CD4-positive, alpha-beta memory T cell (primary cell): Measurements from ENCODE around the gene CNGB1. TPM values are rescaled to one million over a fixed set of nuclear protein-coding genes. Genes with fewer than 3 reads are reported as not detected.
"Not testable (repeated sequence)": the region's sequence is repeated elsewhere in the genome, so short reads cannot be mapped to it uniquely, and the experiment has no call there.

Source experiments
- CTCF ChIA-PET: fragments of 350-600 bp; sonication (Branson Sonifier 250); formaldehyde crosslinking; loops from one replicate; lab custom pipeline; 2021; ENCODE audit warnings: inconsistent platforms; ENCODE audit not compliant: partially characterized antibody; lab: Charles Lee
- POLR2A ChIA-PET: fragments of 350-600 bp; sonication (Branson Sonifier 250); formaldehyde crosslinking; loops from one replicate; lab custom pipeline; 2021; ENCODE audit not compliant: partially characterized antibody; lab: Charles Lee
- DNase-seq, 5 donors: peaks; one replicate each; pipeline versions ENCODE4 v3.0.0 to v3.0.0-alpha.2; 2020 to 2022; ENCODE audit warnings: mixed read lengths in 1 of 5
- H3K27ac ChIP-seq: one replicate; pipeline ENCODE4 v1.7.0; 2013; ENCODE audit warnings: low read depth, low read length
- H3K27me3 ChIP-seq: 2 replicates; pipeline ENCODE4 v1.7.0; 2013; ENCODE audit warnings: mild to moderate bottlenecking, low read length, moderate library complexity; ENCODE audit not compliant: insufficient read depth
- H3K36me3 ChIP-seq: 2 replicates; pipeline ENCODE4 v1.7.0; 2013; ENCODE audit warnings: mild to moderate bottlenecking, low read length, moderate library complexity; ENCODE audit not compliant: insufficient read depth
- H3K4me1 ChIP-seq: 2 replicates; pipeline ENCODE4 v1.7.0; 2013; ENCODE audit warnings: mild to moderate bottlenecking, low read length, moderate library complexity; ENCODE audit not compliant: insufficient read depth
- H3K4me3 ChIP-seq, 2 donors: one replicate each; pipeline ENCODE4 v1.7.0; 2013; ENCODE audit warnings: low read length in 2 of 2, mild to moderate bottlenecking in 1 of 2
- H3K9me3 ChIP-seq, 2 donors: one replicate each; pipeline ENCODE4 v1.7.0; 2013; ENCODE audit warnings: low read length in 2 of 2, control low read depth in 1 of 2; ENCODE audit not compliant: control insufficient read depth in 1 of 2
- H3K27ac Mint-ChIP-seq, 7 donors: one replicate each; pipeline ENCODE4 v1.8.0; 2020 to 2021; ENCODE audit warnings: mixed read lengths in 7 of 7, mild to moderate bottlenecking in 6 of 7, inconsistent platforms in 3 of 7, moderate library complexity in 3 of 7
- H3K27me3 Mint-ChIP-seq, 2 donors: one replicate each; pipeline ENCODE4 v1.8.0; 2020 to 2021; ENCODE audit warnings: mixed read lengths in 2 of 2
- H3K36me3 Mint-ChIP-seq, 2 donors: one replicate each; pipeline ENCODE4 v1.8.0; 2020 to 2021; ENCODE audit warnings: mixed read lengths in 2 of 2, inconsistent platforms in 1 of 2, mild to moderate bottlenecking in 1 of 2
- H3K4me1 Mint-ChIP-seq, 4 donors: one replicate each; pipeline ENCODE4 v1.8.0; 2020 to 2021; ENCODE audit warnings: mixed read lengths in 4 of 4, mild to moderate bottlenecking in 1 of 4
- H3K4me3 Mint-ChIP-seq, 8 donors: one replicate each; pipeline ENCODE4 v1.8.0; 2020 to 2021; ENCODE audit warnings: mixed read lengths in 8 of 8, mild to moderate bottlenecking in 7 of 8, moderate library complexity in 6 of 8, inconsistent platforms in 3 of 8
- H3K9me3 Mint-ChIP-seq, 8 donors: one replicate each; pipeline ENCODE4 v1.8.0; 2020 to 2021; ENCODE audit warnings: mixed read lengths in 8 of 8, mild to moderate bottlenecking in 5 of 8, inconsistent platforms in 3 of 8, moderate library complexity in 1 of 8
- intact Hi-C: fragments of 100-400 bp; cut with micrococcal nuclease; formaldehyde crosslinking; loops from one replicate; pipeline ENCODE4 v1.15.1; 2023
- polyA plus RNA-seq, 2 donors: library from polyadenylated mRNA; unstranded; fragments of 300-500 nt; fragmentation: Illumina TruSeq; gene quantifications; one replicate each; pipeline ENCODE4 v1.2.3, GENCODE V29; 2021
- total RNA-seq, 2 experiments: library from RNA; stranded (reverse); gene quantifications; one replicate each; pipeline ENCODE4 v1.2.3, GENCODE V29; 2021

Gene CNGB1
- total and polyA plus RNA-seq, 4 experiments from 2014 or later = not detected

- H3K27ac Mint-ChIP-seq, H3K36me3 ChIP-seq, H3K4me1 Mint-ChIP-seq, DNase-seq, intact Hi-C loops, H3K36me3 Mint-ChIP-seq, H3K9me3 ChIP-seq, H3K4me1 ChIP-seq, H3K27ac ChIP-seq, H3K9me3 Mint-ChIP-seq, H3K27me3 Mint-ChIP-seq, H3K4me3 ChIP-seq, H3K27me3 ChIP-seq, POLR2A ChIA-PET, H3K4me3 Mint-ChIP-seq: not testable (repeated sequence)
- CTCF ChIA-PET = interaction anchor here (0.6 kb wide), 1 partner anchor 39 kb away, joined by 4 read pairs; no protein-coding TSS in a partner anchor
Observed at GRCh38 chr16:57941901-57942300, 29.0 kb downstream of the CNGB1 start.

GRCh38 chr16:57941016-57941664 is 29.8 kb downstream of the CNGB1 start:
- Mint-ChIP-seq H3K27ac (no peak overlapping the region), H3K36me3 (no peaks in the 10 kb centered on the region), H3K4me3 (no peak overlapping the region), H3K4me1 (no peaks in the 10 kb centered on the region), H3K9me3 (no peaks in the 10 kb centered on the region), H3K27me3 (peaks cover 5% of the 10 kb centered on the region in 2 donors)
- Histone ChIP-seq H3K36me3 (no peaks in the 10 kb centered on the region), H3K27me3 (no peaks in the 10 kb centered on the region), H3K4me1 (no peaks in the 10 kb centered on the region), H3K27ac (no peak overlapping the region), H3K9me3 (no peaks in the 10 kb centered on the region), H3K4me3 (no peak overlapping the region)
- intact Hi-C loops = no loop called here
- no peak for DNase-seq
- POLR2A ChIA-PET = no interaction called here
- CTCF ChIA-PET = no interaction called here

- H3K9me3 ChIP-seq = no peaks in the 10 kb centered on the region
- H3K27me3 Mint-ChIP-seq = peaks cover 5% of the 10 kb centered on the region in 2 donors
- DNase-seq = no peak
- no peak overlapping the region for H3K4me3 ChIP-seq
- no peaks in the 10 kb centered on the region for H3K4me1 Mint-ChIP-seq
- no peak overlapping the region for H3K4me3 Mint-ChIP-seq
- H3K36me3 Mint-ChIP-seq = no peaks in the 10 kb centered on the region
- H3K36me3 ChIP-seq = no peaks in the 10 kb centered on the region
- H3K27ac ChIP-seq = no peak overlapping the region
- POLR2A ChIA-PET = no interaction called here
- H3K9me3 Mint-ChIP-seq = no peaks in the 10 kb centered on the region
- intact Hi-C loops = no loop called here
- CTCF ChIA-PET = no interaction called here
- H3K27me3 ChIP-seq = no peaks in the 10 kb centered on the region
- H3K4me1 ChIP-seq = no peaks in the 10 kb centered on the region
- H3K27ac Mint-ChIP-seq = no peak overlapping the region
Observed at GRCh38 chr16:57940382-57940966, 30.5 kb downstream of the CNGB1 start.

GRCh38 chr16:57939872-57940224 is 31.1 kb downstream of the CNGB1 start:
- Mint-ChIP-seq H3K27ac (no peak overlapping the region), H3K4me1 (no peaks in the 10 kb centered on the region)
- H3K27ac ChIP-seq = no peak overlapping the region

GRCh38 chr16:57938936-57939871 is 31.7 kb downstream of the CNGB1 start:
- H3K4me3 ChIP-seq = no peak overlapping the region
- no peaks in the 10 kb centered on the region for H3K27me3 ChIP-seq
- Mint-ChIP-seq H3K27me3 (peaks cover 5% of the 10 kb centered on the region in 2 donors), H3K36me3 (no peaks in the 10 kb centered on the region), H3K4me3 (no peak overlapping the region), H3K4me1 (no peaks in the 10 kb centered on the region), H3K27ac (no peak overlapping the region), H3K9me3 (no peaks in the 10 kb centered on the region)
- POLR2A ChIA-PET = no interaction called here
- H3K4me1 ChIP-seq = no peaks in the 10 kb centered on the region
- H3K36me3 ChIP-seq = no peaks in the 10 kb centered on the region
- DNase-seq = no peak
- H3K9me3 ChIP-seq = no peaks in the 10 kb centered on the region
- no peak overlapping the region for H3K27ac ChIP-seq
- CTCF ChIA-PET = no interaction called here
- intact Hi-C loops = no loop called here

More at GRCh38 chr16:57939872-57940224, 31.1 kb downstream of the CNGB1 start:
- H3K9me3 Mint-ChIP-seq = no peaks in the 10 kb centered on the region
- POLR2A ChIA-PET = no interaction called here
- H3K27me3 Mint-ChIP-seq = peaks cover 5% of the 10 kb centered on the region in 2 donors
- Histone ChIP-seq H3K4me1 (no peaks in the 10 kb centered on the region), H3K36me3 (no peaks in the 10 kb centered on the region), H3K27me3 (no peaks in the 10 kb centered on the region), H3K9me3 (no peaks in the 10 kb centered on the region), H3K4me3 (no peak overlapping the region)
- intact Hi-C loops = no loop called here
- CTCF ChIA-PET = no interaction called here
- no peak overlapping the region for H3K4me3 Mint-ChIP-seq
- H3K36me3 Mint-ChIP-seq = no peaks in the 10 kb centered on the region
- DNase-seq = no peak

GRCh38 chr16:57938484-57938883 is 32.4 kb downstream of the CNGB1 start:
- ChIA-PET CTCF (no interaction called here), POLR2A (no interaction called here)
- Mint-ChIP-seq H3K27ac (no peak overlapping the region), H3K4me3 (no peak overlapping the region), H3K4me1 (no peaks in the 10 kb centered on the region), H3K9me3 (no peaks in the 10 kb centered on the region), H3K36me3 (no peaks in the 10 kb centered on the region), H3K27me3 (peaks cover 5% of the 10 kb centered on the region in 2 donors)
- H3K4me3 ChIP-seq = no peak overlapping the region
- no peaks in the 10 kb centered on the region for H3K4me1 ChIP-seq
- no peaks in the 10 kb centered on the region for H3K36me3 ChIP-seq
- intact Hi-C loops = no loop called here
- DNase-seq = no peak
- no peaks in the 10 kb centered on the region for H3K9me3 ChIP-seq
- H3K27me3 ChIP-seq = no peaks in the 10 kb centered on the region
- no peak overlapping the region for H3K27ac ChIP-seq

GRCh38 chr16:57937861-57938260 is 33.1 kb downstream of the CNGB1 start:
- Histone ChIP-seq H3K27me3 (no peaks in the 10 kb centered on the region), H3K4me3 (no peak overlapping the region), H3K27ac (no peak overlapping the region), H3K4me1 (no peaks in the 10 kb centered on the region), H3K9me3 (no peaks in the 10 kb centered on the region), H3K36me3 (no peaks in the 10 kb centered on the region)
- Mint-ChIP-seq H3K27ac (no peak overlapping the region), H3K36me3 (no peaks in the 10 kb centered on the region), H3K27me3 (peaks cover 5% of the 10 kb centered on the region in 2 donors), H3K4me3 (no peak overlapping the region), H3K4me1 (no peaks in the 10 kb centered on the region), H3K9me3 (no peaks in the 10 kb centered on the region)
- ChIA-PET POLR2A (no interaction called here), CTCF (no interaction called here)
- intact Hi-C loops = no loop called here
- DNase-seq = no peak
